ENCODE results near the gene PTCSC3. TPM values are rescaled to one million over a fixed set of nuclear protein-coding genes. Genes with fewer than 3 reads are reported as not detected.

The PTCSC3 gene
- total RNA-seq, 2 experiments from 2014 or later, result not detected

GRCh38 chr14:36162267-36162666 lies 14.3 kb downstream of the PTCSC3 start:
- ATAC-seq (ENCODE audit: poor library complexity) (no peak), DNase-seq (no peak)
- Mint-ChIP-seq H3K4me3 (no peak overlapping the region), H3K9me3 (no peaks in the 10 kb centered on the region), H3K27me3 (peaks cover 21% of the 10 kb centered on the region), H3K27ac (no peak overlapping the region), H3K4me1 (ENCODE audit: low read depth) (no peaks in the 10 kb centered on the region), H3K36me3 (ENCODE audit: low read depth) (no peaks in the 10 kb centered on the region)
- Histone ChIP-seq H3K36me3 (ENCODE audit: insufficient read depth, low read length) (no peaks in the 10 kb centered on the region), H3K9me3 (ENCODE audit: control insufficient read depth in 1 of 2, insufficient read depth in 1 of 2, low read length in 2 of 2) (peaks cover 0 to 11% of the 10 kb centered on the region in 2 experiments), H3K4me1 (ENCODE audit: insufficient read depth, low read length) (no peaks in the 10 kb centered on the region), H3K4me3 (ENCODE audit: low read length) (no peak overlapping the region), H3K27me3 (ENCODE audit: control insufficient read depth in 1 of 2, insufficient read depth in 2 of 2, low read length in 2 of 2) (peaks cover 0 to 3% of the 10 kb centered on the region in 2 experiments), H3K27ac (ENCODE audit: low read depth in 1 of 2, low read length in 2 of 2) (no peak overlapping the region)
- CTCF ChIA-PET, result interaction anchor here (1.5 kb wide), 1 partner anchor 10 kb away, joined by 3 read pairs; no protein-coding TSS in a partner anchor
- TF ChIP-seq CTCF (IDR thresholded peaks at IDR 0.05), result no peak
- intact Hi-C loops (cut with DNase I, micrococcal nuclease), result no loop called here
- POLR2A ChIA-PET, result no interaction called here

- ATAC-seq (ENCODE audit: poor library complexity) (no peak), DNase-seq (peak in 1 of 14 experiments; percentile 3)
- ChIA-PET POLR2A (no interaction called here), CTCF (interaction anchor here (1.5 kb wide), 1 partner anchor 10 kb away, joined by 3 read pairs; no protein-coding TSS in a partner anchor)
- intact Hi-C loops (cut with DNase I, micrococcal nuclease), result no loop called here
- Mint-ChIP-seq H3K27me3 (peaks cover 19% of the 10 kb centered on the region), H3K4me1 (ENCODE audit: low read depth) (no peaks in the 10 kb centered on the region), H3K4me3 (no peak overlapping the region), H3K27ac (no peak overlapping the region), H3K9me3 (no peaks in the 10 kb centered on the region), H3K36me3 (ENCODE audit: low read depth) (no peaks in the 10 kb centered on the region)
- Histone ChIP-seq H3K4me1 (ENCODE audit: insufficient read depth, low read length) (no peaks in the 10 kb centered on the region), H3K36me3 (ENCODE audit: insufficient read depth, low read length) (no peaks in the 10 kb centered on the region), H3K4me3 (ENCODE audit: low read length) (no peak overlapping the region), H3K27me3 (ENCODE audit: control insufficient read depth in 1 of 2, insufficient read depth in 2 of 2, low read length in 2 of 2) (peaks cover 0 to 3% of the 10 kb centered on the region in 2 experiments), H3K9me3 (ENCODE audit: control insufficient read depth in 1 of 2, insufficient read depth in 1 of 2, low read length in 2 of 2) (peaks cover 0 to 11% of the 10 kb centered on the region in 2 experiments), H3K27ac (ENCODE audit: low read depth in 1 of 2, low read length in 2 of 2) (no peak overlapping the region)
- no peak for TF ChIP-seq CTCF (IDR thresholded peaks at IDR 0.05)
Observed at GRCh38 chr14:36161776-36162175, 14.7 kb downstream of the PTCSC3 start.

GRCh38 chr14:36151335-36151734 lies 25.2 kb downstream of the PTCSC3 start:
- Mint-ChIP-seq H3K36me3 (ENCODE audit: low read depth) (no peaks in the 10 kb centered on the region), H3K27me3 (no peaks in the 10 kb centered on the region)
- TF ChIP-seq CTCF (IDR thresholded peaks at IDR 0.05), result no peak

More at GRCh38 chr14:36151335-36151734, 25.2 kb downstream of the PTCSC3 start:
- intact Hi-C loops (cut with DNase I, micrococcal nuclease), result no loop called here
- Histone ChIP-seq H3K27ac (ENCODE audit: low read depth in 1 of 2, low read length in 2 of 2) (no peak overlapping the region), H3K9me3 (ENCODE audit: control insufficient read depth in 1 of 2, insufficient read depth in 1 of 2, low read length in 2 of 2) (peaks cover 0 to 5% of the 10 kb centered on the region in 2 experiments), H3K4me3 (ENCODE audit: low read length) (no peak overlapping the region), H3K36me3 (ENCODE audit: insufficient read depth, low read length) (no peaks in the 10 kb centered on the region), H3K4me1 (ENCODE audit: insufficient read depth, low read length) (no peaks in the 10 kb centered on the region), H3K27me3 (ENCODE audit: control insufficient read depth in 1 of 2, insufficient read depth in 2 of 2, low read length in 2 of 2) (no peaks in the 10 kb centered on the region)
- no peak for ATAC-seq (ENCODE audit: poor library complexity)
- Mint-ChIP-seq H3K9me3 (peaks cover 5% of the 10 kb centered on the region), H3K4me1 (ENCODE audit: low read depth) (no peaks in the 10 kb centered on the region), H3K4me3 (no peak overlapping the region), H3K27ac (no peak overlapping the region)
- CTCF ChIA-PET, result no interaction called here
- POLR2A ChIA-PET, result no interaction called here
- DNase-seq, result no peak
